Thoracic aorta (tissue), 2 donors: Measurements from ENCODE around the gene OR51G2. TPM values are rescaled to one million over a fixed set of nuclear protein-coding genes. Genes with fewer than 3 reads are reported as not detected.

Experiments used
- ATAC-seq: fragments of 150-250 bp; one replicate; pipeline ENCODE4 v1.8.0; 2017; ENCODE audit warnings: low read depth; ENCODE audit not compliant: insufficient number of reproducible peaks, low FRiP score
- DNase-seq: peaks from one replicate; pipeline ENCODE4 v3.0.0-alpha.2; 2020; ENCODE audit warnings: low spot score
- H3K27ac ChIP-seq, 2 donors: fragments of 200-600 bp; sonication (generic); 1 replicate in 1 of 2; 2 replicates in 1 of 2; pipeline ENCODE4 v1.5.1; 2016; ENCODE audit warnings: mild to moderate bottlenecking in 2 of 2, moderate library complexity in 2 of 2
- H3K27me3 ChIP-seq: fragments of 200-600 bp; sonication (generic); replicated peaks from 2 replicates; pipeline ENCODE4 v1.6.0; 2016; ENCODE audit warnings: mild to moderate bottlenecking; ENCODE audit not compliant: insufficient read depth
- H3K36me3 ChIP-seq: fragments of 200-600 bp; sonication (generic); one replicate; pipeline ENCODE4 v1.5.1; 2016
- H3K4me1 ChIP-seq, 2 donors: fragments of 200-600 bp; sonication (generic); 1 replicate in 1 of 2; 2 replicates in 1 of 2; pipeline versions ENCODE4 v1.5.1 to v1.6.0; 2016; ENCODE audit warnings: low read depth in 2 of 2, mild to moderate bottlenecking in 1 of 2; ENCODE audit not compliant: control insufficient read depth in 1 of 2
- H3K4me3 ChIP-seq: fragments of 200-600 bp; sonication (generic); 2 replicates; pipeline ENCODE4 v1.5.1; 2016; ENCODE audit warnings: mild to moderate bottlenecking
- H3K9me3 ChIP-seq: fragments of 200-600 bp; sonication (generic); 2 replicates; pipeline ENCODE4 v1.5.1; 2016
- CTCF ChIP-seq: fragments of 200-600 bp; sonication (generic); IDR thresholded peaks from one replicate; pipeline ENCODE4 v1.5.1; 2019; ENCODE audit warnings: antibody characterized with exemption
- total RNA-seq, 2 donors: library from RNA; depleted of rRNA; stranded (reverse); fragments of >200 nt; gene quantifications; one replicate each; pipeline versions ENCODE4 v1.1.0 to v1.2.3, GENCODE V29; 2016

Gene OR51G2
- total RNA-seq, 2 donors from 2014 or later, result not detected

DNA sequence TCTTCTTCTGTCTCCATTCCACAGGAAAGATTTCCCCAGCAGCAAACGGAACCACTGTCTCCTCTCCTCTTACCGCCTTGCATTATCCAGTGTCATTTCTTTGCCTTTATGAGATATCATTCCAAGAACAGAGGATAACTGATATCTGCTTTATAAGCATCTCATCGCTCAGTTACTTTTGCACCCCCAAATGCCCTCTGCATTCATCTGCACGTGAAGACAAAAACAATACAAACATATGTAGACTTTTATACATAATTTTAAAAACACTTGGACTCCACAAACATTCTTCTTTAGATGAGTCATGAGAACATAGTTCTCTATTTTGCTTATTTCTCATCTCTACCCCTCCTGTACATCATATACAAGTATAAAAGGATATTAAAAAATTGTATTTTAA lies 38.0 kb downstream of the OR51G2 start:
- ATAC-seq (no peak), DNase-seq (no peak)
- no peak overlapping the region for H3K27ac ChIP-seq
- H3K36me3 ChIP-seq, result no peaks in the 10 kb centered on the region
- no peaks in the 10 kb centered on the region for H3K27me3 ChIP-seq
- no peaks in the 10 kb centered on the region for H3K4me1 ChIP-seq
- TF ChIP-seq CTCF, result no peak
- no peak overlapping the region for H3K4me3 ChIP-seq
- no peaks in the 10 kb centered on the region for H3K9me3 ChIP-seq

DNA sequence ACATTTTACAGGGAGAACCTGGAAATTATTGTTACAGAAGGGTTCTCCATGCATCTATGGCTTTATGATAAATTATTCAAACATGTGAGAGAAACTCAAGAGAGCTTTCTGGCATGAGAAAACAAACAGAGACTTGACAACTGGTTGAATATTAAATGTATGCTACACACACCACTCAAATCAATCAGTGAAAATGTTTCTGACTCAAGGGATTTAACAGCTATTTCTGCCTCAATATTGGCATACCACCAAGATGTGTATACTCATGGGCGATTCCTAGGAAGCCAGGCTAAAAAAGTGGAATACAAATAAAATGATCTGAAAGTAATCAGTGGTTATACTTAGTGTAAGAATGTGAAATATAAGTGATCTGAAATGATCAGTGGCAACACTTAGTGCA lies 53.3 kb downstream of the OR51G2 start:
- no peak for ATAC-seq
- no peak for TF ChIP-seq CTCF

GRCh38 chr11:4863876-4864275 lies 55.3 kb downstream of the OR51G2 start:
- no peak for TF ChIP-seq CTCF
- no peak overlapping the region for H3K4me3 ChIP-seq
- no peaks in the 10 kb centered on the region for H3K9me3 ChIP-seq
- DNase-seq, result no peak
- ATAC-seq, result no peak
- H3K4me1 ChIP-seq, result no peaks in the 10 kb centered on the region
- H3K27me3 ChIP-seq, result no peaks in the 10 kb centered on the region
- H3K36me3 ChIP-seq, result no peaks in the 10 kb centered on the region
- H3K27ac ChIP-seq, result no peak overlapping the region

More for the DNA sequence above, 53.3 kb downstream of the OR51G2 start:
- no peak overlapping the region for H3K27ac ChIP-seq
- no peak overlapping the region for H3K4me3 ChIP-seq
- H3K36me3 ChIP-seq, result no peaks in the 10 kb centered on the region
- H3K27me3 ChIP-seq, result no peaks in the 10 kb centered on the region
- DNase-seq, result no peak
- no peaks in the 10 kb centered on the region for H3K9me3 ChIP-seq
- H3K4me1 ChIP-seq, result no peaks in the 10 kb centered on the region

Other genes starting within 250 kb of the OR51G2 start
- gene OR51E2, start 221.5 kb downstream of the OR51G2 start, total RNA-seq, result not detected
- not detected for gene MMP26, start 214.6 kb downstream of the OR51G2 start, total RNA-seq
- not detected for gene OR51F1, start 149.4 kb downstream of the OR51G2 start, total RNA-seq
- not detected for gene OR52R1, start 115.0 kb downstream of the OR51G2 start, total RNA-seq
- gene OR51F2, start 98.0 kb downstream of the OR51G2 start, total RNA-seq, result not detected
- not detected for gene OR51S1, start 70.1 kb downstream of the OR51G2 start, total RNA-seq
- gene OR51T1, start 37.5 kb downstream of the OR51G2 start, total RNA-seq, result not detected
- not detected for gene OR51A7, start 15.6 kb downstream of the OR51G2 start, total RNA-seq
- not detected for gene OR51G1, start 5.0 kb upstream of the OR51G2 start, total RNA-seq
- not detected for gene OR51A4, start 28.3 kb upstream of the OR51G2 start, total RNA-seq
- gene OR51A2, start 36.4 kb upstream of the OR51G2 start, total RNA-seq, result not detected
- not detected for gene OR51L1, start 75.5 kb upstream of the OR51G2 start, total RNA-seq
- gene OR52J3, start 127.2 kb upstream of the OR51G2 start, total RNA-seq, result not detected
- gene OR52E2, start 140.3 kb upstream of the OR51G2 start, total RNA-seq, result not detected
- not detected for gene OR52E1, start 150.2 kb upstream of the OR51G2 start, total RNA-seq
- gene OR52A5, start 219.0 kb upstream of the OR51G2 start, total RNA-seq, result not detected
- gene OR52A1, start 235.4 kb upstream of the OR51G2 start, total RNA-seq, result not detected